Measurements from ENCODE around the gene OR10H1. TPM values are rescaled to one million over a fixed set of nuclear protein-coding genes. Genes with fewer than 3 reads are reported as not detected.
"Not testable (repeated sequence)": the region's sequence is repeated elsewhere in the genome, so short reads cannot be mapped to it uniquely, and the experiment has no call there.

The OR10H1 gene
- total RNA-seq, 1 donor from 2014 or later: not detected

- no peak for DNase-seq (ENCODE audit: extremely low spot score, unreplicated experiment)
- H3K9me3 Mint-ChIP-seq (ENCODE audit: unreplicated experiment): peaks cover 9% of the 10 kb centered on the region
- no peaks in the 10 kb centered on the region for H3K4me1 Mint-ChIP-seq (ENCODE audit: unreplicated experiment)
- no peaks in the 10 kb centered on the region for H3K36me3 Mint-ChIP-seq (ENCODE audit: unreplicated experiment)
- no peak within 1 kb of the TSS for H3K4me3 Mint-ChIP-seq (ENCODE audit: unreplicated experiment)
- H3K27me3 Mint-ChIP-seq (ENCODE audit: unreplicated experiment): no peaks in the 10 kb centered on the region
- no peak within 1 kb of the TSS for H3K27ac Mint-ChIP-seq (ENCODE audit: unreplicated experiment)
- TF ChIP-seq, protein P1, sequence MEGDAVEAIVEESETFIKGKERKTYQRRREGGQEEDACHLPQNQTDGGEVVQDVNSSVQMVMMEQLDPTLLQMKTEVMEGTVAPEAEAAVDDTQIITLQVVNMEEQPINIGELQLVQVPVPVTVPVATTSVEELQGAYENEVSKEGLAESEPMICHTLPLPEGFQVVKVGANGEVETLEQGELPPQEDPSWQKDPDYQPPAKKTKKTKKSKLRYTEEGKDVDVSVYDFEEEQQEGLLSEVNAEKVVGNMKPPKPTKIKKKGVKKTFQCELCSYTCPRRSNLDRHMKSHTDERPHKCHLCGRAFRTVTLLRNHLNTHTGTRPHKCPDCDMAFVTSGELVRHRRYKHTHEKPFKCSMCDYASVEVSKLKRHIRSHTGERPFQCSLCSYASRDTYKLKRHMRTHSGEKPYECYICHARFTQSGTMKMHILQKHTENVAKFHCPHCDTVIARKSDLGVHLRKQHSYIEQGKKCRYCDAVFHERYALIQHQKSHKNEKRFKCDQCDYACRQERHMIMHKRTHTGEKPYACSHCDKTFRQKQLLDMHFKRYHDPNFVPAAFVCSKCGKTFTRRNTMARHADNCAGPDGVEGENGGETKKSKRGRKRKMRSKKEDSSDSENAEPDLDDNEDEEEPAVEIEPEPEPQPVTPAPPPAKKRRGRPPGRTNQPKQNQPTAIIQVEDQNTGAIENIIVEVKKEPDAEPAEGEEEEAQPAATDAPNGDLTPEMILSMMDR (IDR thresholded peaks at IDR 0.05): no peak
These were observed 27.8 kb downstream of the OR10H1 start, which contains the start of gene OR10H5 for GRCh38 chr19:15787611-15788155. TSS of gene OR10H5 (plus strand) at chr19:15787661. CDS start at chr19:15794049, 6,388 bp downstream.

DNA sequence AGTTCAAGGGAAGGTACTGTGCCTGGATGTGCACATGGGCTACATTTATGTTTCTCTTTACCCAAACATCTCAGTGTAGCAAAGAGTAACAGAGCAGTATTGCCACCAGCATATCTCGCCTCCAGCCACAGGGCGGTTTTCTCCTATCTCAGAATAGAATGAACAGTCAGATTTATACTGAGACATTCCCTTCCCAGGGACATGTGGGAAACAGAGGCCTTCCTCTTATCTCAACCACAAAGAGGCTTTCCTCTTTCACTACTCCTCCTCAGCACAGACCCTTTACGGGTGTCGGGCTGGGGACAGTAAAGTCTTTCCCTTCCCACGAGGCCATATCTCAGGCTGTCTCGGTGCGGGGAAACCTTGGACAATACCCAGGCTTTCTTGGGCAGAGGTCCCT, 32.6 kb downstream of the OR10H1 start:
- H3K4me1 Mint-ChIP-seq (ENCODE audit: unreplicated experiment); H3K36me3 Mint-ChIP-seq (ENCODE audit: unreplicated experiment); H3K27ac Mint-ChIP-seq (ENCODE audit: unreplicated experiment); H3K9me3 Mint-ChIP-seq (ENCODE audit: unreplicated experiment); DNase-seq (ENCODE audit: extremely low spot score, unreplicated experiment); H3K4me3 Mint-ChIP-seq (ENCODE audit: unreplicated experiment); H3K27me3 Mint-ChIP-seq (ENCODE audit: unreplicated experiment): not testable (repeated sequence)

- no peak overlapping the region for H3K27ac Mint-ChIP-seq (ENCODE audit: unreplicated experiment)
- TF ChIP-seq, protein P1 (IDR thresholded peaks at IDR 0.05): no peak
- H3K27me3 Mint-ChIP-seq (ENCODE audit: unreplicated experiment): no peaks in the 10 kb centered on the region
These were observed 33.3 kb downstream of the OR10H1 start for GRCh38 chr19:15782211-15782610.

GRCh38 chr19:15781661-15782060, 33.8 kb downstream of the OR10H1 start:
- no peaks in the 10 kb centered on the region for H3K4me1 Mint-ChIP-seq (ENCODE audit: unreplicated experiment)
- no peak for DNase-seq (ENCODE audit: extremely low spot score, unreplicated experiment)
- H3K27me3 Mint-ChIP-seq (ENCODE audit: unreplicated experiment): no peaks in the 10 kb centered on the region
- peaks cover 2% of the 10 kb centered on the region for H3K9me3 Mint-ChIP-seq (ENCODE audit: unreplicated experiment)
- TF ChIP-seq, protein P1 (IDR thresholded peaks at IDR 0.05): no peak
- no peak overlapping the region for H3K4me3 Mint-ChIP-seq (ENCODE audit: unreplicated experiment)
- no peaks in the 10 kb centered on the region for H3K36me3 Mint-ChIP-seq (ENCODE audit: unreplicated experiment)
- no peak overlapping the region for H3K27ac Mint-ChIP-seq (ENCODE audit: unreplicated experiment)

More at GRCh38 chr19:15782211-15782610, 33.3 kb downstream of the OR10H1 start:
- H3K9me3 Mint-ChIP-seq (ENCODE audit: unreplicated experiment): no peaks in the 10 kb centered on the region
- H3K36me3 Mint-ChIP-seq (ENCODE audit: unreplicated experiment): no peaks in the 10 kb centered on the region
- no peak overlapping the region for H3K4me3 Mint-ChIP-seq (ENCODE audit: unreplicated experiment)
- no peaks in the 10 kb centered on the region for H3K4me1 Mint-ChIP-seq (ENCODE audit: unreplicated experiment)
- no peak for DNase-seq (ENCODE audit: extremely low spot score, unreplicated experiment)

DNA sequence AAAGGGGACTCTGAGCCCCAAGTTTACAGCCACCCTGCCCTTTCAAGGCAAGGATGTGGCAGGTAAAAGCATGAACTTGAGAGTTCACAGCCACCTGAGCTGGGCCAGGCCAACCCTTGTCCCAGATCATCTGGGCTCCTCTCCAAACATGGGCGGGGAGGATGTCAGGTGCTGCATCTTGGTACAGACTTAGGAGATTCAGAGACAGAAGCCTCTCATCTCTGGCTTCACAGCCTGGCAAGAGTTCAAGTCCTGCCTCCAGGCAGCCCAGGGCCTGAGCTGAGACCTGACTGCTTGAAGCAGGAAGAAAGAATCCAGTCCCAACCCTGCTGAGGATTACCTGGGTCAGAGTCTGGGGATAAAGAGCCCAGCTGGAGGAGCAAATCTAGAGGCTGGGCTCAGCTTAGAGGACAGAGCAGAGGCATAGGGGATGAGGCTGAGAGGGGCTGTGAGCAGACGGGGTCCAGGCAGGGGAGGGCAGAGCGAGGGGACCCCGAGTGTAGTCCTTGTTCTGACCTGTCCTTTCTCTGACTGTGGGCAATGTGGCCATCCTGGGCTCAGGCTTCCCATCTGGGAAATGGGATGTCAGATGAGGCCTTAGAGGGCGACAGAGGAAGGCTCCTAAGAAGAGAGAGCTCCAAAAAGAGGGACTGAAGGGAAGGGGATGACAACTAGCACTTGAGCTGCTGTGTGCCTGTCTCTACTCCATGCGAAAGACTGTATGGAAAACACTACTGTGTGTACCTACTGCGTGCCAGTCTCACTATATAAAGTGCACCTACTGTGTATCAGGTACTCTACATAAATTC, 34.6 kb downstream of the OR10H1 start:
- TF ChIP-seq, protein P1 (IDR thresholded peaks at IDR 0.05): no peak
- no peaks in the 10 kb centered on the region for H3K27me3 Mint-ChIP-seq (ENCODE audit: unreplicated experiment)

More for the DNA sequence above, 34.6 kb downstream of the OR10H1 start:
- no peak overlapping the region for H3K27ac Mint-ChIP-seq (ENCODE audit: unreplicated experiment)
- no peaks in the 10 kb centered on the region for H3K4me1 Mint-ChIP-seq (ENCODE audit: unreplicated experiment)
- H3K4me3 Mint-ChIP-seq (ENCODE audit: unreplicated experiment): no peak overlapping the region
- H3K9me3 Mint-ChIP-seq (ENCODE audit: unreplicated experiment): peaks cover 6% of the 10 kb centered on the region
- H3K36me3 Mint-ChIP-seq (ENCODE audit: unreplicated experiment): no peaks in the 10 kb centered on the region
- no peak for DNase-seq (ENCODE audit: extremely low spot score, unreplicated experiment)

Data from osteocyte (in vitro differentiated cells).